K562 treated with DMSO at 1 percent for 48 hours (cell line): Measurements from ENCODE around the gene TSPAN2. TPM values are rescaled to one million over a fixed set of nuclear protein-coding genes. Genes with fewer than 3 reads are reported as not detected.

Experiments
- total RNA-seq: library from RNA; unstranded; fragments of 300-600 nt; gene quantifications from 2 replicates; pipeline ENCODE4 v1.2.3, GENCODE V29; 2022; ENCODE audit warnings: low replicate concordance; ENCODE audit errors: extremely low read depth

Gene TSPAN2
- not detected in 2 replicates for total RNA-seq

DNA sequence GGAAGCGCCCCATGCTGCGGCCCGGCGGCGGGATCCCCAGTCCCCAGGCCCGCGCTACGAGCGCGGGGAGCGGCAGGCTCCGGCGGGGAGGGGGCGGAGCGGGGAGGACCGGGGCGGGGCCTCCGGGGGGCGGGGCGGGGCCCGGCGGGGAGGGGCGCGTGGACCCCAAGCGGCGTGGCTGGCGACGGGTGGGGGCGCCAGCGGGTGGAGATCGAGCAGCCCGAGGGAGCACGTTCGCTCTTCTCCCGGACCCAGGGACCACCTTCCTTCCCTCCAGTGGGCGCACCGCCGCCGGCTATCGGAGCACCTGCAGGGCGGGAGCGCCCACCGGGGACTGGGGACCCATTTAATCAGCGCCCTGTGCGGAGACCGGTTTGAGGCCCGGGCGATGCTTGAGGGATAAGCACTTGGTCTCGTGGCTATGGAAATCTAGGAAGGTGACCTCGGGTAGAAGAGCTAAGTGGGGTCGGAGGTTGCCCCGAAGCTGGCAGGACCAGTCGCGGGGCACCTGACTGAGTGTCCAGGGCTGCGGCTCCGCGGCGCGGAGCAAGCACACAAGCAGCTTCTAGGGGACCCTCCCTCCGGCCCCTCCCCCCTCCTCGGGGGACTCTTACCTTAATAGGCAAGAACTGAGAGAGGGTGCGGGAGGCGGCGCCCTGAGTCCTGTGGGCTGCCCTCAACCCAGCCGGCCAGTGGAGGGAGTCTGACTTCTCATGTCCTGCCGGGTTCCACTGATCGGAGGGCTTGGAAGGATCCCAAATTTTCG is at the start of gene TSPAN2:
Gene TSPAN2 (minus strand): TSS at position 84 of the 766 bp plus-strand sequence. CDS start 71 bp downstream, at position 13.

GRCh38 chr1:115029526-115029925 is 59.8 kb downstream of the TSPAN2 start, which contains the start of gene TSHB:
Gene TSHB (plus strand): TSS chr1:115029826. CDS start chr1:115033363, 3,537 bp downstream.

Other genes with a start within 250 kb of the TSPAN2 start
- not detected in 2 replicates for gene SYCP1, start 234.6 kb downstream of the TSPAN2 start, total RNA-seq
- not detected in 2 replicates for gene TSHB, start 59.7 kb downstream of the TSPAN2 start, total RNA-seq
- gene NGF, start 248.7 kb upstream of the TSPAN2 start, total RNA-seq: not detected in 2 replicates